ENCODE results near the gene EP400.

Gene EP400

DNA sequence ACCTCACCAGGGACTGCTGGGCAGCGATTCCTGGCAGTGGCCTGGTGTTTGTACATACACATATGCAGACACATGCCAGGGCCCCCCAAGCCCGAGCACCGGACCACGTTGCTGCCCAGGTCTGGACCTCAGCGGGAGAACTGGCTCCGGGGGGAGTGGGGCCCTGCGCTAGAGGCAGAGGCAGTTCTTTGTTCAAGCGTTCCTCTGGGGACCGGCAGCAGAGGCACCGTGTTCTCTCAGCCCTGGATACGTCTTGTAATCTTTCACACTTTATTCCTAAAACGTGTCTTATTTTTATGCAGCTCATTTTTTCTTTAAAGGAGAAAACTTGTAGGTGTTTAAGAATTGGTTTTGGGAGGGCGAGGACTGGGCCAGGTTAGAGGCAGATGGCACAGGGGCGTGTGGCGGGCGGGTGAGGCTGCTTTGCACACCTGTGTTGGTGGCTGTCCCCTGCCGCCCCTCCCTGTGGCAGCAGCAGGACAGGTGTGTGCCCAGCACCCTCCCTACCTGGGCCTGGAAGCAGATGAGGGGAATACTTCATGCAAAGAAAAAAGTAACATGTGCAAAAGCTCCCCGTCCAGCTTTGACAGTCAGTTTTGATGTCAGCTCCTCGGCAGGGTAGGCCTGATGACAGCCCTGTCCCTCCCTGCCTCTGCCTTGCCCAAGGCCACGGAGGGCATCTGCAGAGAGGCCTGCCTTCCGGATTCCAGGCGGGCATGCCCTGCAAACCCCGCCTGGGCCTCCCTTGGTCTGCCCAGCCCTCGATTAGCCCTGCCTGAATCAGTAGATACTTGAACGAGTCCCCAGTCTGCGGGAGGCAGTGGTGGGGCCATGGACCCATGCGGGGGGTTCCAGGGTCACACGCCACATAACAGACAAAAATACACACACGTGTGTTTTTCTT, 27.6 kb upstream of the EP400 start:
- no peak overlapping the region for H3K4me3 ChIP-seq (ENCODE audit: low read length)
- TF ChIP-seq, protein P1, sequence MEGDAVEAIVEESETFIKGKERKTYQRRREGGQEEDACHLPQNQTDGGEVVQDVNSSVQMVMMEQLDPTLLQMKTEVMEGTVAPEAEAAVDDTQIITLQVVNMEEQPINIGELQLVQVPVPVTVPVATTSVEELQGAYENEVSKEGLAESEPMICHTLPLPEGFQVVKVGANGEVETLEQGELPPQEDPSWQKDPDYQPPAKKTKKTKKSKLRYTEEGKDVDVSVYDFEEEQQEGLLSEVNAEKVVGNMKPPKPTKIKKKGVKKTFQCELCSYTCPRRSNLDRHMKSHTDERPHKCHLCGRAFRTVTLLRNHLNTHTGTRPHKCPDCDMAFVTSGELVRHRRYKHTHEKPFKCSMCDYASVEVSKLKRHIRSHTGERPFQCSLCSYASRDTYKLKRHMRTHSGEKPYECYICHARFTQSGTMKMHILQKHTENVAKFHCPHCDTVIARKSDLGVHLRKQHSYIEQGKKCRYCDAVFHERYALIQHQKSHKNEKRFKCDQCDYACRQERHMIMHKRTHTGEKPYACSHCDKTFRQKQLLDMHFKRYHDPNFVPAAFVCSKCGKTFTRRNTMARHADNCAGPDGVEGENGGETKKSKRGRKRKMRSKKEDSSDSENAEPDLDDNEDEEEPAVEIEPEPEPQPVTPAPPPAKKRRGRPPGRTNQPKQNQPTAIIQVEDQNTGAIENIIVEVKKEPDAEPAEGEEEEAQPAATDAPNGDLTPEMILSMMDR (IDR thresholded peaks at IDR 0.05; ENCODE audit: insufficient read depth, low read depth, low read length, missing control alignments): no peak
- no peak for DNase-seq (ENCODE audit: low read depth)

DNA sequence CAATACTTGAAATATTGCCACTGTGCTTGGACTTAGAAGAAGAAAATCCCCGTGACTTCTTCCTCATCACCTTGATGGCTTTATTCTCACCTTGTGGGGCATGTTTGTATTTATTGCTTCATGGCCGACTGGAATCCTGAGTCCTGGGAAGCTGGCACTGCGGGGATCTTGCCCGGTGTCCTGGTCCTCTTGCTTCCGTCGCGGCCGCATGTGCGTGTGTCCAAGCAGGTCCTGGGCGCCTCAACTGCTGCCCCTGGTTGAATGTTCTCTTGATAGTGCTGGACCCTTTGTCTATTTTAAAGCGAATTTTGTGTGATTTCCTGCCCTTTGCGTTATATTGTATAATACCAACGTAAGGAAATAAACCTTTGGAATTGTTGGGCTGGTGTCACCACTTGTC, 27.0 kb upstream of the EP400 start:
- H3K4me3 ChIP-seq (ENCODE audit: low read length): no peak overlapping the region
- DNase-seq (ENCODE audit: low read depth): no peak
- TF ChIP-seq, protein P1 (IDR thresholded peaks at IDR 0.05; ENCODE audit: insufficient read depth, low read depth, low read length, missing control alignments): no peak

DNA sequence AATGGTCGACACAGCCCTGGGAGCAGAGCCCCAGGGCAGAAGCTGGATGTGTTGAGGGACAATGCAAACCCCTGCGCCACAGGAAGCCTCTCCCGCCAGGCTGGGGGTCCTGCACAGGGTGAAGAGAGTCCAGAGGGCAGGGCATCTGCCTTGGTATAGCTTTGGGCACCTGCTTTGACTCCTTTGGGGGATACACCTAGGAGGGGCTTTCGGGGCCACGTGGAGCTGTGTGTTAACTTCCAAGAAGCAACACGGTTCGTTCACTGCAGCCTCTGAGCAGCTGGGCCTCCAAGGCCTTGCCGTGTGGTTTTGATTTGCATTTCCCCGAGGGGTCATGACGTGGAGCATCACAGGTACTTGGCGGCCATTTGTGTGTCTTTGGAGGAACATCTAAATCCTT, 26.5 kb upstream of the EP400 start:
- TF ChIP-seq, protein P1 (IDR thresholded peaks at IDR 0.05; ENCODE audit: insufficient read depth, low read depth, low read length, missing control alignments): no peak
- no peak overlapping the region for H3K4me3 ChIP-seq (ENCODE audit: low read length)
- DNase-seq (ENCODE audit: low read depth): no peak

DNA sequence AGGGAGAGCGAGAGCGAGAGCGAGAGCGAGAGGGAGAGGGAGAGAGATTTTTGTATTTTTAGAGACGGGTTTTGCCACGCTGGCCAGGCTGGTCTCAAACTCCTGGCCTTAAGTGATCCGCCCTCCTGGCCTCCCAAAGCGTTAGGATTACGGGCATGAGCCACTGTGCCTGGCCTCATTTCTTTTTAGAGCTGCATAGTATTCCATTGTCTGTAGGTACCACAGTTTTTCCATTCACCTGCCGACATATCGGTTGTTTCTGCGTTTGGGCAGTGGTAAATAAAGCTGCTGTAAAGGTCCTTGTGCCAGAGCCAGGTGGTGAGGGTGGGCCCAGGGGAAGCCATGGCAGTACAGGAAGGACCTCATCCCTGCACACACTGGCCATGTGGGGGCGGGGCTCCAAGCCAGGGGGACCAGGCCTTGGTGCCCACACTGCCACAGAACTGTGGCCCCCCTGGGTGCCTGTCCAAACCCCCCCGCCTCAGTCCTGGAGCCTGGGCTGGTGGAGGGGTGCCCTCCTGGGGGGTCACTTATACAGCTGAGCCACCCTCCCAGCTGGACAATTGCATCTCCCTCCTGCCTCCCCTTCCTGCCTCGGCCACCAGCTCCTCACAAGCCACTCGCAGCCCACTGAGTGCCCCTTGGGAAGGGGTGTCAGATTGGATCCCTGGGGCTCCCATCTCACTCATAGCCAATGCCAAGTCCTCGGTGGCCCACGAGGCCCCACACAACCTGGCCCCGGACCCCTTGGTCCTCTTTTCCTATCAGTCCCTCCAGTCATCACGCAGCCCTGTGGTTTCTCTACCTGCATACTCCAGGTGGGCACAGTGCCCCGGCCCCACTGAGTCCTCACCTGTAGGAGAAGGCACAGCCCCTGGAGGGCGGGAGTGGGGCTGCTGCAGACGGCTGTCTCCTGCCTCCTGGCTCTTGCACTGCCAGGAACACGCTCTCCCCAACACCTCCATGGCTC, 22.3 kb upstream of the EP400 start:
- no peak overlapping the region for H3K4me3 ChIP-seq (ENCODE audit: low read length)
- DNase-seq (ENCODE audit: low read depth): no peak

DNA sequence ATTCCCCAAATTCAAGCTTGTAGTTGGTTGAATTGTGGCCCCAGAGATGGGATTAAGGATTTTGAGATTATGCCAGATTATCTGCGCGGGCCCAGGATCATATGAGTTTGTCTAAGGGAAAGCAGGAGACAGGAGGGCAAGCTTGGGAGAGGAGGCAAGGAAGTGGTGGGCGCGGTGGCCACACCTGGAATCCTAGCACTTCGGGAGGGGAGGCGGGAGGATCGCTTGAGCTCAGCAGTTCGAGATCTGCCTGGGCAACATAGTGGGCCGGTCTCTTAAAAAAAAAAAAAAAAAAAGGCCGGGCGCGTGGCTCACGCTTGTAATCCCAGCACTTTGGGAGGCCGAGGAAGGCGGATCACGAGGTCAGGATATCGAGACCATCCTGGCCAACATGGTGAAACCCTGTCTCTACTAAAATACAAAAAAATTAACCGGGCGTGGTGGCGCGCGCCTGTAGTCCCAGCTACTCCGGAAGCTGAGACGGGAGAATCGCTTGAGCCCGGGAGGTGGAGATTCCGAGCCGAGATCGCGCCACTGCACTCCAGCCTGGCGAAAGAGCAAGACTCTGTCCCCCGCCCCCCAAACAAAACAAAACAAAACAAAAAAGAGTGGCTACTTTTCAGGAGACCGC, 21.5 kb upstream of the EP400 start:
- TF ChIP-seq, protein P1 (IDR thresholded peaks at IDR 0.05; ENCODE audit: insufficient read depth, low read depth, low read length, missing control alignments): no peak
- DNase-seq (ENCODE audit: low read depth): peak; percentile 19
- peak overlapping the region; percentile 54 for H3K4me3 ChIP-seq (ENCODE audit: low read length)

More for the DNA sequence above, 22.3 kb upstream of the EP400 start:
- TF ChIP-seq, protein P1 (IDR thresholded peaks at IDR 0.05; ENCODE audit: insufficient read depth, low read depth, low read length, missing control alignments): no peak

DNA sequence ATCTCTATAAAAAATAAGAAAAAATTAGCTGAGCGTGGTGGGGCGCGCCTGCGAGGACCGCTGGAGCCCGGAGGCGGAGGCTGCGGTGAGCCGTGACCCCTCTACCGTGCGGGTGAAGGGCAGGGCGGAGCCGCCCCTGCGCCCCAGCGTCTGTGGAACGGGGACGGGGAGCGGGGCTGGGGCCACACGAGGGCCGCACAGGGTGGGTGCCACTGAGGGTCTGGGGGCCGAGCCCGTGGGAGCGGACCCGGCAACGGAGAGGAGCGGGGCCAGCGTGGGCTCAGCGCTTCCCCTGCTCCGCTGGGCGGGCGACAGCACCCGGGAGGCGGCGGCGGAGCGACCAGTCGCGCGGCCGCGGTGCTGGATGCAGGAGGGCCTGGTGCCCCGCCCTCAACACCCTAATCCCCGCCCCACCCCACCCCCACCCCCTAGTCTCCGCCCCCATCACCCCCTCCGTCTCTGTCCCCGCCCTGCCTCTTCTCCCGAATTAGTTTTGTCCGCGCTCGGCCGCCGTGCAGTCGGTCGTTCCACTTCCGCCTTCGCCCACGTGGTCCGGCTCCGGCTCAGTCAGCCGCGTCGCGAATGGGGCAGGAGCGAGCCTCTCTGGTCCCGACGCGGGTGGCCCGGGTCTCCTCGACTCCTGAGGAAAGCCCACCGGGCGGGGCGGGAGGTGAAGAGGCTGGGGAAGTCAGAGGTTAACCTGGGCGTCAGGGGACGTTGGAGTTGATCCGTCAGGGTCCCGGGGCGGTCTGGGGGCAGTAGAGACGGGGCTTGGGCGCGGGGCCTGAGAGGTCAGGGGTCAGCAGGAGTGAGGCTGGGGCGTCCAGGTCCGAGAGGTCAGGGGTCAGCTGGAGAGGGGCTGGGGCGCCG, 20.8 kb upstream of the EP400 start, which contains the start of gene PUS1:
PUS1 (plus strand) TSS at position 566 of the 870 bp plus-strand sequence. CDS start 447 bp downstream, outside the sequence.
- H3K4me3 ChIP-seq (ENCODE audit: low read length): peak within 1 kb of the TSS; percentile 93
- TF ChIP-seq, protein P1 (IDR thresholded peaks at IDR 0.05; ENCODE audit: insufficient read depth, low read depth, low read length, missing control alignments): no peak
- peak; percentile 96 for DNase-seq (ENCODE audit: low read depth)

Data from epithelial cell of esophagus (primary cell).